Lower leg skin (tissue), 4 donors: Measurements from ENCODE around the gene CIDEB. TPM values are rescaled to one million over a fixed set of nuclear protein-coding genes. Genes with fewer than 3 reads are reported as not detected.

Source experiments
- DNase-seq, 2 donors: peaks; one replicate each; pipeline ENCODE4 v3.0.0-alpha.2; 2019; ENCODE audit warnings: low spot score in 2 of 2
- H3K4me3 ChIP-seq: fragments of 200-600 bp; sonication (generic); 2 replicates; pipeline ENCODE4 v1.5.1; 2017; ENCODE audit warnings: mild to moderate bottlenecking, low read depth; ENCODE audit not compliant: poor library complexity, severe bottlenecking
- POLR2A ChIP-seq, 2 donors: fragments of 450-650 bp; IDR thresholded peaks; one replicate each; pipeline ENCODE4 v1.6.1; 2016 to 2017; ENCODE audit warnings: antibody characterized with exemption in 2 of 2, mild to moderate bottlenecking in 1 of 2, moderate library complexity in 1 of 2
- WGBS, 2 donors: methylation state at CpG; one replicate each; pipeline ENCODE4 v1.1.5; 2018; 5-methylcytosine and 5-hydroxymethylcytosine counted together
- intact Hi-C: fragments of 100-400 bp; cut with DNase I; formaldehyde crosslinking; loops from one replicate; pipeline ENCODE4 v1.15.0; 2023; ENCODE audit warnings: low total_unique reads
- total RNA-seq, 4 donors: library from RNA; depleted of rRNA; stranded (reverse); fragments of >200 nt; gene quantifications; one replicate each; pipeline ENCODE4 v1.1.0, GENCODE V29; 2016
- TF ChIP-seq, protein P1 (sequence below), 3 donors: fragments of 450-650 bp; IDR thresholded peaks; one replicate each; pipeline ENCODE4 v1.5.1; 2016; ENCODE audit warnings: antibody characterized with exemption in 3 of 3, mild to moderate bottlenecking in 3 of 3, moderate library complexity in 2 of 3

Gene CIDEB
- total RNA-seq, 4 donors from 2014 or later: 10.6 to 29.8 (median 25.1) TPM

DNA sequence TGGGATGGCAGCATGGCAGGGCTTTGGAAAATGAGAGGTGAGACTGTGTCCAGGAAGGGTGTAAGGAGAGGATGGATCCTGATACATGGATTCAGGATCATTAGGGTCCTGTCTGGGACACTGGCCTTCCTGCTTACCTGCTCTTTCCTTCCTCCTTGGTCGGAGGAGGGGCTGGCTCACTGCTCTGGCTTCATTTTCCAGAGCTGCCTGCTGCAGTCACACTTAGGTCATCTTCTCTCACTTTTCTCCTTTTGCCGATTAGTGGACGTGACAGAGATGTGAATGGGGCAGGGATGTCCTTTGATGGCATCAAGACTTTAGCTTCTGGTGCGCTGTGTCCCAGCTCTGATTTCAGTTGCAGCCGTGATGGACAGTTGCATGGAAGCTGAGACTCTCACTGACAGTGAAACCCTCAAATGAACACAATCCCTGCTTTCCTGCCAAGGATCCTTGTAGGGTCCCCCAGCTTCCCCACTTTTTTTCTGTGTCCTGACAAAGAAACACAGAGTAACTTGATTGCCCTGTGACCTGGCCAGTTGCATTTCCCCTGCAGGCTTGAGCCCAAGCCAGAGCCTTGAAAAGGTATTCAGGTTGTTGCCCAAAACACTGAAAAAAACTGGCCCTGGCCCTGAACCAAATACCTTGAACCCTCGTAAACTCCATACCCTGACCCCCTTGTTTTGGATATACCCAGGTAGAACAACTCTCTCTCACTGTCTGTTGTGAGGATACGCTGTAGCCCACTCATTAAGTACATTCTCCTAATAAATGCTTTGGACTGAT, 756 bp upstream of the CIDEB start:
- H3K4me3 ChIP-seq: no peak overlapping the region
- WGBS, 2 donors: 74 to 75% methylated on average over 7 of the region's 7 CpGs
- TF ChIP-seq, protein P1, sequence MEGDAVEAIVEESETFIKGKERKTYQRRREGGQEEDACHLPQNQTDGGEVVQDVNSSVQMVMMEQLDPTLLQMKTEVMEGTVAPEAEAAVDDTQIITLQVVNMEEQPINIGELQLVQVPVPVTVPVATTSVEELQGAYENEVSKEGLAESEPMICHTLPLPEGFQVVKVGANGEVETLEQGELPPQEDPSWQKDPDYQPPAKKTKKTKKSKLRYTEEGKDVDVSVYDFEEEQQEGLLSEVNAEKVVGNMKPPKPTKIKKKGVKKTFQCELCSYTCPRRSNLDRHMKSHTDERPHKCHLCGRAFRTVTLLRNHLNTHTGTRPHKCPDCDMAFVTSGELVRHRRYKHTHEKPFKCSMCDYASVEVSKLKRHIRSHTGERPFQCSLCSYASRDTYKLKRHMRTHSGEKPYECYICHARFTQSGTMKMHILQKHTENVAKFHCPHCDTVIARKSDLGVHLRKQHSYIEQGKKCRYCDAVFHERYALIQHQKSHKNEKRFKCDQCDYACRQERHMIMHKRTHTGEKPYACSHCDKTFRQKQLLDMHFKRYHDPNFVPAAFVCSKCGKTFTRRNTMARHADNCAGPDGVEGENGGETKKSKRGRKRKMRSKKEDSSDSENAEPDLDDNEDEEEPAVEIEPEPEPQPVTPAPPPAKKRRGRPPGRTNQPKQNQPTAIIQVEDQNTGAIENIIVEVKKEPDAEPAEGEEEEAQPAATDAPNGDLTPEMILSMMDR (IDR thresholded peaks at IDR 0.05): peak in 1 of 3 donors; percentile 4
- no peak for TF ChIP-seq POLR2A (IDR thresholded peaks at IDR 0.05)
- DNase-seq: no peak
- intact Hi-C loops: no loop called here

DNA sequence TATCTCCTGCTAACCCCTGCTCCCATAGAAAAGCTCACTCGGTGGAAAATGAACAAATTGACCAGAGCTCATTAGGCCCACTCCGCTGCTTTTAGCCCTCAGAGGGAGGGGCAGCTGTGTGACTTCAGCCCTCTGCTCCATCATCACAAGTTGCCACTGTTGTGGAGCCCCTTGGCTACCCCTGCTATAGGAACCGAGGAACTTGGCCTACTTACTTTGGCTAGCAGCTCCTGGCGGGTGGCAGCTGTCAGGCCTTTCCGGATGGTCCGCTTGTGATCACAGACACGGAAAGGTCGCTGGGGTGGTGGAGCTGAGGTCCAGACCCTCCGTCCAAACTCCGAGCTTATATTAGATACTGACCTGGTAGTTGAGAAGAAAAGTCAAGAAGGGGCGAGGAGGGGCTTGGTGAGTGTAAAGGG, 612 bp downstream of the CIDEB start:
- TF ChIP-seq, protein P1 (IDR thresholded peaks at IDR 0.05): no peak
- TF ChIP-seq POLR2A (IDR thresholded peaks at IDR 0.05): no peak
- H3K4me3 ChIP-seq: no peak overlapping the region
- no peak for DNase-seq
- intact Hi-C loops: no loop called here
- 82 to 86% methylated on average over 11 of the region's 11 CpGs for WGBS, 2 donors

DNA sequence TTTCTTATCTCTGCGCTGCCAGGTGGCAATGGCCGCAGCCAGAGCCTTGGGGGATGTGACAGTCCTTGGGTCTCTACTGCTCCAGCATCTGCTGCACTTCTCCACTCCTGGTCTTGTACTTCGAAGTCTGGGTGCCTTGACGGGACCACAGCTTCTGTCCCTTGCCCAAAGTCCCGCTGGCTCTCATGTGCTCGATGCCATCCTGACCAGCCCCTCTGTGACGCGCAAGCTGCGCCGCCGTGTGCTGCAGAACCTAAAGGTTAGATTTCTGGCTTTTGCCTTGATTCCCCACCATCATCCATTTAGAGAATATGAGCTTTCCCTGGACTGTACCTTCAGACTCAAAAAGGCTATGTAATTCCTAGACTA, 3.8 kb downstream of the CIDEB start:
- intact Hi-C loops: no loop called here
- no peak overlapping the region for H3K4me3 ChIP-seq
- no peak for TF ChIP-seq POLR2A (IDR thresholded peaks at IDR 0.05)
- TF ChIP-seq, protein P1 (IDR thresholded peaks at IDR 0.05): no peak
- no peak for DNase-seq
- 90 to 97% methylated on average over 11 of the region's 11 CpGs for WGBS, 2 donors

DNA sequence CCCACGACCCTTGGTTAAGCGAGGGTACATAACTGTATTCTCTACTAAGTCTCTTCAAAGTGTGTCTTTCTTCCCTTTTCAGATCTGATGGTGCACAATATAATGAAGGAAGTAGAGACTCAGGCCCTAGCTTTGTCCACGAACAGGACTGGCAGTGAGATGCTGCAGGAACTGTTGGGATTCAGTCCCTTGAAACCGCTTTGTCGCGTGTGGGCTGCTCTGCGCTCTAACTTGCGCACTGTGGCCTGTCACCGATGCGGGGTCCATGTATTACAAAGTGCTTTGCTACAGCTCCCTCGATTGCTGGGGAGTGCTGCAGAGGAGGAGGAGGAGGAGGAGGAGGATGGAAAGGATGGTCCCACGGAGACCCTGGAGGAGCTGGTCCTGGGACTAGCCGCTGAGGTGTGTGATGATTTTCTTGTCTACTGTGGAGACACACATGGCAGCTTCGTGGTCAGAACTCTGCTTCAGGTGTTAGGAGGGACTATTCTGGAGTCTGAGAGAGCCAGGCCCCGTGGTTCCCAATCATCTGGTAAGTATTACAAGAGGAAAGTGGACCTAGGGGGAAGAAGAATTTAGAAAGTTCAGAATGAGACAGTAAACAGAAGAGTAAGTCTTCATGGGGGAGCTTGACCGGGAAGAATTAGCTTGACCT, 7.3 kb downstream of the CIDEB start:
- intact Hi-C loops: no loop called here
- peak in 1 of 2 donors; percentile 70 for DNase-seq
- TF ChIP-seq POLR2A (IDR thresholded peaks at IDR 0.05): no peak
- H3K4me3 ChIP-seq: peak overlapping the region; percentile 85
- 25 to 29% methylated on average over 16 of the region's 16 CpGs for WGBS, 2 donors

DNA sequence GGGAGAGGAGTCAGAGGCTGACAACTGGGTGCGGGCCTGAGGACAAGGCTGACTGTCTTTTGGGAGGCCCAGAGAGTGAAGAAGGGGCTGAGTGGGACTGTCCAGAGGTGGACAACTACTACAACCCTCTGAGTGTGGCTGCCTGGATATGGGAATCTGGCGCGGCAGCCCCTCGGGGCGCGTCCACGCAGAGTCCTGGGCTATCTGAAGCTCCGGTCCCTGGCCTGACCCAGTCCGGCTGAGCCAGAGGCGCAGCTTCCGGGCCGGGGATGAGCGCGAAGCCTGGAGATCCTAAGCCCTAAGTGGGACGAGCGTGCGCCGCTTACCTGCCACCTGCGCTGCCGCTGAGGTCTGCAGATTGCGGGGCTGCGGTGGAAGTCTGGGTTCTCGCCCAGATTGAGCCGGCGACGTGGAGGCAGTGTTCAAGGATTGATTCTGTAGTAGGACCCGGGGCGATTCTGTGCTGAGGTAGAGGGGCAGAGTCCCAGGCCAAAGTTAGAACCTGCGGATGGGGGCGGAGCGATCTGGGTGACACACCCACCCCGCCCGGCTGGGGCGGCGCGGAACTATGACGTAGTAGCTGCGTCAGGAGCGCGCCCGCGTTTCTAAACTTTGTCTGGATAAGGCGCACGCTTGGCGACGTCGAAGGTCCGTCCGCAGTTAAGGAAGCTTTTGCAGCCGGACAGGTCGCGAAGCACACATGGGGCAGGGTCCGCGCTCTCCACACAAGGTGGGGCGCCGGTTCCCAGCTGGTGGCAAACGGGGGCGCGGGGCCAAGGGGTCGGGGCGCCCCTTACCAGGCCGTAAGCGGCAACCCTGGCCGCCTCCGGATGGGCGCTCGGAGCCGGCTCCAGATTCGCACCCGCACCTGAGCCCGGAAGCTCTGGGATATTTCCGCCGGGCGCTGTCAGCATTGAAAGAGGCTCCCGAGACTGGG, 8.3 kb downstream of the CIDEB start, which contains the start of the genes DHRS1 and NOP9:
Gene DHRS1 (minus strand): TSS at position 526 of the 937 bp plus-strand sequence. CDS start 674 bp downstream, outside the sequence.
Gene NOP9 (plus strand): TSS at position 596 of the 937 bp plus-strand sequence. CDS start 105 bp downstream, at position 701.
- TF ChIP-seq, protein P1 (IDR thresholded peaks at IDR 0.05): no peak
- TF ChIP-seq POLR2A (IDR thresholded peaks at IDR 0.05): peak in 1 of 2 donors; percentile 32
- peak within 1 kb of the TSS; percentile 85 for H3K4me3 ChIP-seq
- 0 to 1% methylated on average over 47 to 66 of the region's 75 CpGs for WGBS, 2 donors
- intact Hi-C loops: no loop called here
- DNase-seq: peak; percentile 90 to 99
